22Rv1 (cell line): Measurements from ENCODE around the gene MYO10.

Experiments used
- CTCF ChIP-seq: fragments of 450-650 bp; IDR thresholded peaks from 2 replicates; pipeline ENCODE4 v1.5.1; 2017; ENCODE audit warnings: mild to moderate bottlenecking
- ZFX ChIP-seq: fragments of 450-650 bp; IDR thresholded peaks from 2 replicates; pipeline ENCODE4 v1.6.1; 2017; ENCODE audit warnings: antibody characterized with exemption, borderline replicate concordance

GRCh38 chr5:16740066-16740810 is 195.8 kb downstream of the MYO10 start:
- TF ChIP-seq CTCF (no peak), ZFX (no peak)
